Caki2 (cell line): ENCODE data around the gene ALDH3B1. TPM values are rescaled to one million over a fixed set of nuclear protein-coding genes. Genes with fewer than 3 reads are reported as not detected.
"Not testable (repeated sequence)": the region's sequence is repeated elsewhere in the genome, so short reads cannot be mapped to it uniquely, and the experiment has no call there.

ENCODE experiments used
- DNase-seq: peaks from one replicate; pipeline ENCODE4 v3.0.0-alpha.2; 2015; ENCODE audit warnings: low read depth
- in situ Hi-C: cut with HindIII; loops from 2 replicates; pipeline ENCODE4 v1.10.0; 2016; ENCODE audit warnings: low sequenced_read_pairs, low pct_unique_long_range_greater_than_20kb, mixed read lengths
- total RNA-seq: library from RNA; depleted of rRNA; stranded (reverse); fragments of >200 nt; shearing (Covaris generic); gene quantifications from 2 replicates; pipeline ENCODE4 v1.2.3, GENCODE V29; 2014; ENCODE audit warnings: low replicate concordance; rRNA removed

ALDH3B1 gene
- total RNA-seq: 77.5 and 85.5 TPM in 2 replicates

- in situ Hi-C loops: no loop called here
- peak; percentile 95 for DNase-seq
These were observed at the start of gene ALDH3B1 for GRCh38 chr11:68010090-68011041. Gene ALDH3B1 (plus strand): TSS chr11:68010327. CDS start chr11:68015298, 4,971 bp downstream.

GRCh38 chr11:67963217-67963616 lies 46.9 kb upstream of the ALDH3B1 start:
- DNase-seq, in situ Hi-C loops: not testable (repeated sequence)

- in situ Hi-C loops, DNase-seq: not testable (repeated sequence)
These were observed 46.2 kb upstream of the ALDH3B1 start for GRCh38 chr11:67963879-67964278.

GRCh38 chr11:67964746-67965145 lies 45.4 kb upstream of the ALDH3B1 start:
- in situ Hi-C loops, DNase-seq: not testable (repeated sequence)

GRCh38 chr11:67965830-67966348 lies 44.2 kb upstream of the ALDH3B1 start:
- in situ Hi-C loops, DNase-seq: not testable (repeated sequence)

GRCh38 chr11:67974746-67975145 lies 35.4 kb upstream of the ALDH3B1 start:
- in situ Hi-C loops, DNase-seq: not testable (repeated sequence)

- in situ Hi-C loops, DNase-seq: not testable (repeated sequence)
These were observed 31.2 kb upstream of the ALDH3B1 start for GRCh38 chr11:67978766-67979418.

GRCh38 chr11:67981226-67981625 lies 28.9 kb upstream of the ALDH3B1 start:
- in situ Hi-C loops, DNase-seq: not testable (repeated sequence)

- DNase-seq, in situ Hi-C loops: not testable (repeated sequence)
These were observed 27.8 kb upstream of the ALDH3B1 start for GRCh38 chr11:67982255-67982857.

GRCh38 chr11:67983951-67984350 lies 26.2 kb upstream of the ALDH3B1 start:
- DNase-seq: no peak
- in situ Hi-C loops: no loop called here

- DNase-seq, in situ Hi-C loops: not testable (repeated sequence)
These were observed 24.8 kb upstream of the ALDH3B1 start for GRCh38 chr11:67985302-67985701.

GRCh38 chr11:67990546-67991346 lies 19.4 kb upstream of the ALDH3B1 start:
- DNase-seq, in situ Hi-C loops: not testable (repeated sequence)

- in situ Hi-C loops, DNase-seq: not testable (repeated sequence)
These were observed 18.6 kb upstream of the ALDH3B1 start for GRCh38 chr11:67991347-67992121.

GRCh38 chr11:67993821-67994220 lies 16.3 kb upstream of the ALDH3B1 start:
- DNase-seq, in situ Hi-C loops: not testable (repeated sequence)

- in situ Hi-C loops, DNase-seq: not testable (repeated sequence)
These were observed 15.7 kb upstream of the ALDH3B1 start for GRCh38 chr11:67994387-67994786.

GRCh38 chr11:67995129-67995528 lies 15.0 kb upstream of the ALDH3B1 start:
- in situ Hi-C loops, DNase-seq: not testable (repeated sequence)

GRCh38 chr11:67995579-67995978 lies 14.5 kb upstream of the ALDH3B1 start:
- DNase-seq, in situ Hi-C loops: not testable (repeated sequence)
